KOPT-K1 (cell line): ENCODE results near the gene CLSTN2.

Source experiments
- H3K27ac ChIP-seq: fragments of 200-600 bp; sonication (generic); 2 replicates; pipeline ENCODE4 v1.5.1; 2016; ENCODE audit warnings: antibody characterized with exemption, mild to moderate bottlenecking, low read depth, low read length; ENCODE audit not compliant: poor library complexity, severe bottlenecking
- H3K36me3 ChIP-seq: fragments of 200-600 bp; sonication (generic); 2 replicates; pipeline ENCODE4 v1.5.1; 2017; ENCODE audit warnings: antibody characterized with exemption, mild to moderate bottlenecking, low read length, moderate library complexity; ENCODE audit not compliant: insufficient read depth
- H3K9me3 ChIP-seq: fragments of 200-600 bp; sonication (generic); 2 replicates; pipeline ENCODE4 v1.5.1; 2017; ENCODE audit warnings: antibody characterized with exemption, low read length, mild to moderate bottlenecking; ENCODE audit not compliant: insufficient read depth, poor library complexity, severe bottlenecking

The CLSTN2 gene

GRCh38 chr3:140546649-140547048 lies 611.7 kb downstream of the CLSTN2 start:
- Histone ChIP-seq H3K27ac (no peak overlapping the region), H3K36me3 (no peaks in the 10 kb centered on the region), H3K9me3 (no peaks in the 10 kb centered on the region)

- Histone ChIP-seq H3K9me3 (no peaks in the 10 kb centered on the region), H3K27ac (no peak overlapping the region)
These were observed 617.4 kb downstream of the CLSTN2 start for GRCh38 chr3:140552403-140552802.

GRCh38 chr3:140552898-140553297 lies 617.9 kb downstream of the CLSTN2 start:
- Histone ChIP-seq H3K36me3 (no peaks in the 10 kb centered on the region), H3K9me3 (no peaks in the 10 kb centered on the region), H3K27ac (no peak overlapping the region)

More at GRCh38 chr3:140552403-140552802, 617.4 kb downstream of the CLSTN2 start:
- no peaks in the 10 kb centered on the region for H3K36me3 ChIP-seq

GRCh38 chr3:140553591-140553990 lies 618.6 kb downstream of the CLSTN2 start:
- no peak overlapping the region for H3K27ac ChIP-seq
- H3K36me3 ChIP-seq: no peaks in the 10 kb centered on the region
- H3K9me3 ChIP-seq: no peaks in the 10 kb centered on the region

GRCh38 chr3:140555666-140556065 lies 620.7 kb downstream of the CLSTN2 start:
- Histone ChIP-seq H3K9me3 (no peaks in the 10 kb centered on the region), H3K27ac (no peak overlapping the region), H3K36me3 (no peaks in the 10 kb centered on the region)

GRCh38 chr3:140557476-140557875 lies 622.5 kb downstream of the CLSTN2 start:
- Histone ChIP-seq H3K27ac (no peak overlapping the region), H3K9me3 (no peaks in the 10 kb centered on the region), H3K36me3 (no peaks in the 10 kb centered on the region)

- H3K27ac ChIP-seq: no peak overlapping the region
- H3K36me3 ChIP-seq: no peaks in the 10 kb centered on the region
These were observed 624.6 kb downstream of the CLSTN2 start for GRCh38 chr3:140559546-140559945.

GRCh38 chr3:140563206-140563760 lies 628.3 kb downstream of the CLSTN2 start:
- Histone ChIP-seq H3K9me3 (no peaks in the 10 kb centered on the region), H3K36me3 (no peaks in the 10 kb centered on the region), H3K27ac (no peak overlapping the region)

More at GRCh38 chr3:140559546-140559945, 624.6 kb downstream of the CLSTN2 start:
- no peaks in the 10 kb centered on the region for H3K9me3 ChIP-seq

GRCh38 chr3:140568131-140568530 lies 633.1 kb downstream of the CLSTN2 start:
- Histone ChIP-seq H3K36me3 (no peaks in the 10 kb centered on the region), H3K9me3 (no peaks in the 10 kb centered on the region), H3K27ac (no peak overlapping the region)

GRCh38 chr3:140568842-140569520 lies 634.0 kb downstream of the CLSTN2 start:
- H3K9me3 ChIP-seq: no peaks in the 10 kb centered on the region
- no peak overlapping the region for H3K27ac ChIP-seq
- no peaks in the 10 kb centered on the region for H3K36me3 ChIP-seq

- Histone ChIP-seq H3K9me3 (no peaks in the 10 kb centered on the region), H3K27ac (no peak overlapping the region), H3K36me3 (no peaks in the 10 kb centered on the region)
These were observed 635.6 kb downstream of the CLSTN2 start for GRCh38 chr3:140570602-140571001.

GRCh38 chr3:140571836-140572235 lies 636.9 kb downstream of the CLSTN2 start:
- Histone ChIP-seq H3K9me3 (no peaks in the 10 kb centered on the region), H3K27ac (no peak overlapping the region), H3K36me3 (no peaks in the 10 kb centered on the region)

GRCh38 chr3:140572334-140572733 lies 637.3 kb downstream of the CLSTN2 start:
- Histone ChIP-seq H3K36me3 (no peaks in the 10 kb centered on the region), H3K9me3 (no peaks in the 10 kb centered on the region), H3K27ac (no peak overlapping the region)

GRCh38 chr3:140573011-140573410 lies 638.0 kb downstream of the CLSTN2 start:
- Histone ChIP-seq H3K36me3 (no peaks in the 10 kb centered on the region), H3K27ac (no peak overlapping the region), H3K9me3 (no peaks in the 10 kb centered on the region)

- Histone ChIP-seq H3K27ac (no peak overlapping the region), H3K9me3 (no peaks in the 10 kb centered on the region), H3K36me3 (no peaks in the 10 kb centered on the region)
These were observed 639.4 kb downstream of the CLSTN2 start for GRCh38 chr3:140574375-140574774.

- Histone ChIP-seq H3K27ac (no peak overlapping the region), H3K36me3 (no peaks in the 10 kb centered on the region), H3K9me3 (no peaks in the 10 kb centered on the region)
These were observed 641.5 kb downstream of the CLSTN2 start for GRCh38 chr3:140576449-140576848.
